ENCODE data around the gene GNB1L.

GRCh38 chr22:19789828-19790227 is 64.8 kb downstream of the GNB1L start:
- TF ChIP-seq CTCF (conservative IDR thresholded peaks at IDR 0.05; ENCODE audit: low read depth, low read length) (no peak), EZH2phosphoT487 (IDR thresholded peaks at IDR 0.05; ENCODE audit: borderline replicate concordance, low read length) (no peak)
